HepG2 (cell line): ENCODE results near the gene CFAP97. TPM values are rescaled to one million over a fixed set of nuclear protein-coding genes. Genes with fewer than 3 reads are reported as not detected.
A peak's percentile ranks its signal among the peaks of the same experiment; 100 is the strongest.

ENCODE experiments used
- MIXL1 ChIP-seq: IDR thresholded peaks from 2 replicates; pipeline ENCODE4 v1.6.1; 2016
- MLLT10 ChIP-seq: sonication (generic); formaldehyde crosslinking; IDR thresholded peaks from 2 replicates; pipeline ENCODE4 v1.4.0; 2020; ENCODE audit warnings: missing genetic modification reagents
- MTA3 ChIP-seq: sonication (generic); formaldehyde crosslinking; IDR thresholded peaks from 2 replicates; pipeline ENCODE4 v1.4.0; 2020; ENCODE audit warnings: missing genetic modification reagents
- MYNN ChIP-seq: sonication (generic); formaldehyde crosslinking; IDR thresholded peaks from 2 replicates; pipeline ENCODE4 v1.4.0; 2020; ENCODE audit warnings: mild to moderate bottlenecking, low read depth, missing genetic modification reagents
- NFE2L2 ChIP-seq: fragments of 150-350 bp; IDR thresholded peaks from 2 replicates; pipeline ENCODE4 v1.6.1; 2014; ENCODE audit warnings: low read length
- SMAD9 ChIP-seq: sonication (generic); formaldehyde crosslinking; IDR thresholded peaks from 2 replicates; pipeline ENCODE4 v1.5.1; 2020; ENCODE audit warnings: mild to moderate bottlenecking, missing genetic modification reagents
- SOX6 ChIP-seq, 2 experiments: fragments of 450-650 bp in 1 of 2; sonication (generic) in 1 of 2; formaldehyde crosslinking in 1 of 2; IDR thresholded peaks; 2 replicates each; pipeline versions ENCODE4 v1.4.0 to v1.6.1; 2017 to 2020; ENCODE audit warnings: antibody characterized with exemption in 1 of 2, mild to moderate bottlenecking in 1 of 2, missing genetic modification reagents in 1 of 2
- SYNCRIP ChIP-seq: fragments of 200-400 bp; formaldehyde crosslinking; IDR thresholded peaks from 2 replicates; pipeline ENCODE4 v1.6.1; 2018; ENCODE audit warnings: mild to moderate bottlenecking, low read depth, low read length; ENCODE audit not compliant: insufficient read depth
- TCF7L2 ChIP-seq: IDR thresholded peaks from 2 replicates; pipeline ENCODE4 v1.6.1; 2011; ENCODE audit warnings: mild to moderate bottlenecking, low read depth, low read length, moderate library complexity
- TRIM24 ChIP-seq: sonication (generic); formaldehyde crosslinking; IDR thresholded peaks from 2 replicates; pipeline ENCODE4 v1.8.0; 2022; ENCODE audit warnings: mild to moderate bottlenecking, missing genetic modification reagents
- ZFP36 ChIP-seq: fragments of 150-350 bp; IDR thresholded peaks from 2 replicates; pipeline ENCODE4 v1.6.1; 2018; ENCODE audit warnings: borderline replicate concordance, low read length, low read depth; ENCODE audit not compliant: partially characterized antibody
- ZFX ChIP-seq: sonication (generic); formaldehyde crosslinking; IDR thresholded peaks from 2 replicates; pipeline ENCODE4 v1.4.0; 2020; ENCODE audit warnings: mild to moderate bottlenecking, low read depth, missing genetic modification reagents, moderate library complexity
- ZNF431 ChIP-seq: sonication (generic); formaldehyde crosslinking; IDR thresholded peaks from 2 replicates; pipeline ENCODE4 v1.9.0; 2022; ENCODE audit warnings: missing genetic modification reagents, low read depth, mild to moderate bottlenecking, borderline replicate concordance
- ZNF766 ChIP-seq: sonication (generic); formaldehyde crosslinking; IDR thresholded peaks from 2 replicates; pipeline ENCODE4 v1.5.0; 2020; ENCODE audit warnings: missing genetic modification reagents, borderline replicate concordance
- polyA plus RNA-seq, 8 experiments: library from polyadenylated mRNA; depleted of rRNA in 3 of 8; stranded (reverse) in 7 of 8; unstranded in 1 of 8; fragments of >200 nt; fragmentation: Illumina TruSeq in 4 of 8; extraction: Trizol in 4 of 8; gene quantifications; 2 replicates each; pipeline versions ENCODE4 v1.2.1 to v1.2.3, GENCODE V29; 2011 to 2016; ENCODE audit warnings: low read depth in 4 of 8, missing spikeins in 1 of 8, mixed read lengths in 1 of 8; ENCODE audit not compliant: insufficient read depth in 1 of 8
- total RNA-seq, 5 experiments: library from RNA; depleted of rRNA; stranded (reverse); fragments of >200 nt; fragmentation: Illumina TruSeq; extraction: Trizol; gene quantifications; 2 replicates each; pipeline ENCODE4 v1.2.3, GENCODE V29; 2016; ENCODE audit warnings: low read depth in 1 of 5
- TF ChIP-seq, protein P1 (sequence below): IDR thresholded peaks from 2 replicates; pipeline ENCODE4 v1.6.1; 2016; ENCODE audit warnings: missing genetic modification reagents, missing compliant biosample characterization
- TF ChIP-seq, protein P2 (sequence below): sonication (generic); formaldehyde crosslinking; IDR thresholded peaks from 2 replicates; pipeline ENCODE4 v1.4.0; 2020; ENCODE audit warnings: missing genetic modification reagents, borderline replicate concordance
- TF ChIP-seq, protein P3 (sequence below): sonication (generic); formaldehyde crosslinking; IDR thresholded peaks from 2 replicates; pipeline ENCODE4 v1.9.0; 2021; ENCODE audit warnings: missing genetic modification reagents, mild to moderate bottlenecking, borderline replicate concordance
- TF ChIP-seq, protein P4 (sequence below), 2 experiments: sonication (generic) in 1 of 2; formaldehyde crosslinking in 1 of 2; IDR thresholded peaks; 2 replicates each; pipeline versions ENCODE4 v1.4.0 to v1.6.1; 2016 to 2020; ENCODE audit warnings: borderline replicate concordance in 1 of 2, low read depth in 1 of 2, mild to moderate bottlenecking in 1 of 2, missing genetic modification reagents in 1 of 2

CFAP97 gene
- total and polyA plus RNA-seq, 2 of the 13 experiments (the other 11 are each of a cell fraction or from before 2014, with no cell fraction given) = 32.1 to 44.4 TPM

DNA sequence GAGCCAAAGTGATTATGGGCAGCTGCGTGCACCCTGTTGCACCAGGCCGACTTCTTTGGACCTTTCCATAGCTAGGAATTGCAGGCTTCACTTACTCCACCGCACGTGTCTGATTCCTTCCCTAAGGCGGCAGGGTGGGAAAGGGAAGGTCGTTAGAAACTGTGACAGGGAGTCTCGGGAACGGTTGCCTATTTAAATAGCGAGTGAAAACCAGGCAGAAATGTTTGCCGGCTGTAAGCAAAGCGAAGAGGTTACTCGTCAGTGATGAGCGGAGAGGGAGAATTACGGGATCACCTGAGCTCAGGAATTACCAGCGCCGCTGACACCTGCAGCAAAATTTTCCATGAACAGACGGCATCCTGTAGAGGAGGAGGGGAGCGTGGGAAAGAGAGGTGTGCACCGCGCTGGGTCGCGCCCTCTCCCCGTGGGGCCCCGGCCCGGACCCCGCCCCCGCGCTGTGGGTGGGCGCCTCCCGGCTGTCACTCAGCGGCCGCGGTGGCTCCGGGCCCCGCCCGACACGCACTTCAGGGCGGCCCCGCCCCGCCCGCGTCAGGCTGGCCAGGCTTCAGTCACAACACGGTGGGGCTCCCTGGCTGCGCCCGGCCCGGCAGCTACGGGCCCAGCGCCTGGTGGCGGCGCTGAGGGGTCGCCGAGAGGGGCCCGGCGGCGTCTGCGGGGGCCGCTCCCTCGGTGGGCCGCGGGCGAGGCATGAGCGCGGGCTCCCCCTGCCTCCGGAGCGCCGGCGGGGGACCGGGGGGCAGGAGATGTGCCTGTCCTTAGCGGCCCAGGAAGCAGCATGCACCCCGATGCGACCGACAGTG is 5.4 kb upstream of the CFAP97 start, which contains the start of gene SNX25 (continued):
- TF ChIP-seq, protein P1, sequence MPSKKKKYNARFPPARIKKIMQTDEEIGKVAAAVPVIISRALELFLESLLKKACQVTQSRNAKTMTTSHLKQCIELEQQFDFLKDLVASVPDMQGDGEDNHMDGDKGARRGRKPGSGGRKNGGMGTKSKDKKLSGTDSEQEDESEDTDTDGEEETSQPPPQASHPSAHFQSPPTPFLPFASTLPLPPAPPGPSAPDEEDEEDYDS (CRISPR knock-in tag) = 0 out of 2 replicates have a peak, but pooled peaks have one; percentile 34
- no peak for TF ChIP-seq SMAD9 (CRISPR knock-in tag)
- no peak; the same call in none of the 2 replicates for TF ChIP-seq ZFX (CRISPR knock-in tag)
- TF ChIP-seq, protein P2, sequence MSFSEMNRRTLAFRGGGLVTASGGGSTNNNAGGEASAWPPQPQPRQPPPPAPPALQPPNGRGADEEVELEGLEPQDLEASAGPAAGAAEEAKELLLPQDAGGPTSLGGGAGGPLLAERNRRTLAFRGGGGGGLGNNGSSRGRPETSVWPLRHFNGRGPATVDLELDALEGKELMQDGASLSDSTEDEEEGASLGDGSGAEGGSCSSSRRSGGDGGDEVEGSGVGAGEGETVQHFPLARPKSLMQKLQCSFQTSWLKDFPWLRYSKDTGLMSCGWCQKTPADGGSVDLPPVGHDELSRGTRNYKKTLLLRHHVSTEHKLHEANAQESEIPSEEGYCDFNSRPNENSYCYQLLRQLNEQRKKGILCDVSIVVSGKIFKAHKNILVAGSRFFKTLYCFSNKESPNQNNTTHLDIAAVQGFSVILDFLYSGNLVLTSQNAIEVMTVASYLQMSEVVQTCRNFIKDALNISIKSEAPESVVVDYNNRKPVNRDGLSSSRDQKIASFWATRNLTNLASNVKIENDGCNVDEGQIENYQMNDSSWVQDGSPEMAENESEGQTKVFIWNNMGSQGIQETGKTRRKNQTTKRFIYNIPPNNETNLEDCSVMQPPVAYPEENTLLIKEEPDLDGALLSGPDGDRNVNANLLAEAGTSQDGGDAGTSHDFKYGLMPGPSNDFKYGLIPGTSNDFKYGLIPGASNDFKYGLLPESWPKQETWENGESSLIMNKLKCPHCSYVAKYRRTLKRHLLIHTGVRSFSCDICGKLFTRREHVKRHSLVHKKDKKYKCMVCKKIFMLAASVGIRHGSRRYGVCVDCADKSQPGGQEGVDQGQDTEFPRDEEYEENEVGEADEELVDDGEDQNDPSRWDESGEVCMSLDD (CRISPR knock-in tag) = 0 out of 2 replicates have a peak, but pooled peaks have one; percentile 22
- no peak for TF ChIP-seq SYNCRIP
- no peak for TF ChIP-seq MIXL1 (CRISPR knock-in tag)
- TF ChIP-seq, protein P3, sequence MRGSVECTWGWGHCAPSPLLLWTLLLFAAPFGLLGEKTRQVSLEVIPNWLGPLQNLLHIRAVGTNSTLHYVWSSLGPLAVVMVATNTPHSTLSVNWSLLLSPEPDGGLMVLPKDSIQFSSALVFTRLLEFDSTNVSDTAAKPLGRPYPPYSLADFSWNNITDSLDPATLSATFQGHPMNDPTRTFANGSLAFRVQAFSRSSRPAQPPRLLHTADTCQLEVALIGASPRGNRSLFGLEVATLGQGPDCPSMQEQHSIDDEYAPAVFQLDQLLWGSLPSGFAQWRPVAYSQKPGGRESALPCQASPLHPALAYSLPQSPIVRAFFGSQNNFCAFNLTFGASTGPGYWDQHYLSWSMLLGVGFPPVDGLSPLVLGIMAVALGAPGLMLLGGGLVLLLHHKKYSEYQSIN (CRISPR knock-in tag) = no peak; the same call in 1 of the 2 replicates
- TF ChIP-seq ZNF431 = peak; percentile 87
- TF ChIP-seq SOX6 (IDR thresholded peaks at IDR 0.05) = no peak
- TF ChIP-seq SOX6 (CRISPR knock-in tag; IDR thresholded peaks at IDR 0.05) = peak; percentile 50
- no peak for TF ChIP-seq ZFP36
- no peak for TF ChIP-seq MLLT10 (CRISPR knock-in tag)
- TF ChIP-seq TRIM24 (CRISPR knock-in tag) = no peak
- TF ChIP-seq TCF7L2 = no peak
- no peak for TF ChIP-seq ZNF766 (CRISPR knock-in tag)
- no peak for TF ChIP-seq MYNN
- TF ChIP-seq NFE2L2 = no peak
- TF ChIP-seq, protein P4, sequence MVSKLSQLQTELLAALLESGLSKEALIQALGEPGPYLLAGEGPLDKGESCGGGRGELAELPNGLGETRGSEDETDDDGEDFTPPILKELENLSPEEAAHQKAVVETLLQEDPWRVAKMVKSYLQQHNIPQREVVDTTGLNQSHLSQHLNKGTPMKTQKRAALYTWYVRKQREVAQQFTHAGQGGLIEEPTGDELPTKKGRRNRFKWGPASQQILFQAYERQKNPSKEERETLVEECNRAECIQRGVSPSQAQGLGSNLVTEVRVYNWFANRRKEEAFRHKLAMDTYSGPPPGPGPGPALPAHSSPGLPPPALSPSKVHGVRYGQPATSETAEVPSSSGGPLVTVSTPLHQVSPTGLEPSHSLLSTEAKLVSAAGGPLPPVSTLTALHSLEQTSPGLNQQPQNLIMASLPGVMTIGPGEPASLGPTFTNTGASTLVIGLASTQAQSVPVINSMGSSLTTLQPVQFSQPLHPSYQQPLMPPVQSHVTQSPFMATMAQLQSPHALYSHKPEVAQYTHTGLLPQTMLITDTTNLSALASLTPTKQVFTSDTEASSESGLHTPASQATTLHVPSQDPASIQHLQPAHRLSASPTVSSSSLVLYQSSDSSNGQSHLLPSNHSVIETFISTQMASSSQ (IDR thresholded peaks at IDR 0.05; ENCODE audit: low read depth) = no peak
- TF ChIP-seq, protein P4 (CRISPR knock-in tag; IDR thresholded peaks at IDR 0.05; ENCODE audit: borderline replicate concordance) = 0 out of 2 replicates have a peak, but pooled peaks have one; percentile 28
- TF ChIP-seq MTA3 (CRISPR knock-in tag) = no peak
